Right renal pelvis (tissue), 4 donors: ENCODE measurements around the gene MPV17. TPM values are rescaled to one million over a fixed set of nuclear protein-coding genes. Genes with fewer than 3 reads are reported as not detected.
"Not testable (repeated sequence)": the region's sequence is repeated elsewhere in the genome, so short reads cannot be mapped to it uniquely, and the experiment has no call there.

Experiments used
- DNase-seq, 4 donors: peaks; one replicate each; pipeline ENCODE4 v3.0.0-alpha.2; 2013; ENCODE audit warnings: low read depth in 4 of 4, low spot score in 3 of 4, missing footprints in 1 of 4
- polyA plus RNA-seq, 4 donors: library from polyadenylated mRNA; unstranded; fragments of 120-200 nt; gene quantifications; one replicate each; pipeline ENCODE4 v1.2.1, GENCODE V29; 2013; ENCODE audit not compliant: insufficient read length in 4 of 4

MPV17 gene
- polyA plus RNA-seq, result 10 to 100 TPM; 76.0 to 86.2 (median 78.0) TPM

- peak; percentile 84 to 90 (median 85) for DNase-seq
Observed at GRCh38 chr2:27322766-27323595, at the start of gene MPV17. MPV17 (minus strand) TSS chr2:27323097; CDS start chr2:27322517, 580 bp downstream.

- DNase-seq, result peak in 1 of 4 donors; percentile 8
Observed at GRCh38 chr2:27370816-27371620, 48.1 kb upstream of the MPV17 start.

GRCh38 chr2:27370026-27370815 is 47.3 kb upstream of the MPV17 start, which contains the start of the genes EIF2B4 and SNX17:
EIF2B4 (minus strand) TSS chr2:27370338; CDS start chr2:27370314, 24 bp downstream.
SNX17 (plus strand) TSS chr2:27370616; CDS start chr2:27370744, 128 bp downstream.
- peak; percentile 97 to 99 (median 98) for DNase-seq

GRCh38 chr2:27369471-27370025 is 46.7 kb upstream of the MPV17 start:
- no peak for DNase-seq

- DNase-seq, result no peak
Observed at GRCh38 chr2:27363933-27364332, 41.0 kb upstream of the MPV17 start.

GRCh38 chr2:27362678-27363420 is 40.0 kb upstream of the MPV17 start:
- no peak for DNase-seq

- DNase-seq, result peak; percentile 94 to 97 (median 96)
Observed at GRCh38 chr2:27356382-27357181, 33.7 kb upstream of the MPV17 start, which contains the start of gene GTF3C2. GTF3C2 (minus strand) TSS chr2:27356764; CDS start chr2:27343554, 13,210 bp downstream.

- peak in 1 of 4 donors; percentile 28 for DNase-seq
Observed at GRCh38 chr2:27356056-27356381, 33.1 kb upstream of the MPV17 start.

GRCh38 chr2:27354597-27354927 is 31.7 kb upstream of the MPV17 start:
- DNase-seq, result no peak

- no peak for DNase-seq
Observed at GRCh38 chr2:27353762-27354596, 31.1 kb upstream of the MPV17 start.

GRCh38 chr2:27353386-27353761 is 30.5 kb upstream of the MPV17 start:
- DNase-seq, result not testable (repeated sequence)

- no peak for DNase-seq
Observed at GRCh38 chr2:27351802-27352598, 29.1 kb upstream of the MPV17 start.

- DNase-seq, result no peak
Observed at GRCh38 chr2:27350106-27350693, 27.3 kb upstream of the MPV17 start.

- DNase-seq, result no peak
Observed at GRCh38 chr2:27347641-27348040, 24.7 kb upstream of the MPV17 start.

- DNase-seq, result no peak
Observed at GRCh38 chr2:27336173-27336572, 13.3 kb upstream of the MPV17 start.

GRCh38 chr2:27335311-27335710 is 12.4 kb upstream of the MPV17 start:
- no peak for DNase-seq

GRCh38 chr2:27324720-27325119 is 1.8 kb upstream of the MPV17 start:
- no peak for DNase-seq
